SJSA1 (cell line): ENCODE measurements around the gene CYB5B. TPM values are rescaled to one million over a fixed set of nuclear protein-coding genes. Genes with fewer than 3 reads are reported as not detected.

Source experiments
- DNase-seq, 2 experiments: peaks; one replicate each; pipeline ENCODE4 v3.0.0-alpha.2; 2015 to 2020; ENCODE audit warnings: low spot score in 2 of 2, low read depth in 1 of 2
- H3K27ac ChIP-seq: fragments of 250-450 bp; sonication (Bioruptor Pico); 2 replicates; pipeline ENCODE4 v1.5.1; 2020; ENCODE audit warnings: mild to moderate bottlenecking, moderate library complexity
- H3K27me3 ChIP-seq: fragments of 250-450 bp; sonication (Bioruptor Pico); replicated peaks from 2 replicates; pipeline ENCODE4 v1.5.1; 2020; ENCODE audit warnings: mild to moderate bottlenecking, moderate library complexity
- H3K36me3 ChIP-seq: fragments of 250-450 bp; sonication (Bioruptor Pico); 2 replicates; pipeline ENCODE4 v1.5.1; 2020; ENCODE audit warnings: mild to moderate bottlenecking
- H3K4me1 ChIP-seq: fragments of 250-450 bp; sonication (Bioruptor Pico); replicated peaks from 2 replicates; pipeline ENCODE4 v1.6.1; 2021; ENCODE audit warnings: mild to moderate bottlenecking
- H3K4me3 ChIP-seq: fragments of 250-450 bp; sonication (Bioruptor Pico); 2 replicates; pipeline ENCODE4 v1.5.1; 2020; ENCODE audit warnings: mild to moderate bottlenecking
- H3K9me3 ChIP-seq: fragments of 250-450 bp; sonication (Bioruptor Pico); replicated peaks from 2 replicates; pipeline ENCODE4 v1.5.1; 2020; ENCODE audit warnings: mild to moderate bottlenecking
- total RNA-seq: library from RNA; depleted of rRNA; stranded (reverse); fragments of >200 nt; shearing (Covaris generic); gene quantifications from 2 replicates; pipeline ENCODE4 v1.2.3, GENCODE V29; 2014

The CYB5B gene
- total RNA-seq, 1 experiment from 2014 or later = 102 TPM

DNA sequence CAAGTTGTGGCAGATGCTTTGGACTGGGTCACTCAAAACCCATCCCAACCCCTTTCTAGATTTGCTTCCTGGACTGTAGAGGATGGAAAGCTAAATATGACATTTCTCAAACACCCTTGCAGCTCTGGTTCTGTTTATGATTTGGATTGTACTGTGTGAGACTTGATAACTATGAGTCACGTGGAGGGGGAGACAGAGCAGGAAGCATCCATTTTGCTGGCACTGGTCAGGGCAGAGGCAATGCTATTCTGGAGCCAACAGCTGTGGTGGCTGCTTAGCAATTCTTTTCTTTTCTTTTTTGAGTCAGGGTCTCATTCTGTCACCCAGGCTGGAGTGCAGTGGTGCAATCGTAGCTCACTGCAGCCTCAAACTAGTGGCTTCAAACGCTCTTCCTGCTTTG lies 25.1 kb upstream of the CYB5B start:
- DNase-seq = peak in 1 of 2 experiments; percentile 23
- H3K4me1 ChIP-seq = peaks cover 45% of the 10 kb centered on the region
- H3K9me3 ChIP-seq = no peaks in the 10 kb centered on the region
- H3K36me3 ChIP-seq = no peaks in the 10 kb centered on the region
- H3K27me3 ChIP-seq = no peaks in the 10 kb centered on the region
- H3K27ac ChIP-seq = no peak overlapping the region
- H3K4me3 ChIP-seq = no peak overlapping the region

GRCh38 chr16:69402439-69402838 lies 22.0 kb upstream of the CYB5B start:
- Histone ChIP-seq H3K4me3 (no peak overlapping the region), H3K9me3 (no peaks in the 10 kb centered on the region), H3K27ac (no peak overlapping the region), H3K4me1 (peaks cover 35% of the 10 kb centered on the region), H3K36me3 (no peaks in the 10 kb centered on the region), H3K27me3 (no peaks in the 10 kb centered on the region)
- DNase-seq = no peak

- Histone ChIP-seq H3K27ac (peak overlapping the region; percentile 16; the same call in 1 of the 2 replicates), H3K27me3 (no peaks in the 10 kb centered on the region), H3K9me3 (no peaks in the 10 kb centered on the region), H3K4me3 (no peak overlapping the region), H3K4me1 (peaks cover 16% of the 10 kb centered on the region), H3K36me3 (no peaks in the 10 kb centered on the region)
- peak; percentile 54 to 57 for DNase-seq
Measured at GRCh38 chr16:69404275-69404805, 20.1 kb upstream of the CYB5B start.

- Histone ChIP-seq H3K4me1 (peaks cover 20% of the 10 kb centered on the region), H3K27ac (no peak overlapping the region), H3K9me3 (no peaks in the 10 kb centered on the region), H3K4me3 (no peak overlapping the region), H3K27me3 (no peaks in the 10 kb centered on the region), H3K36me3 (no peaks in the 10 kb centered on the region)
- no peak for DNase-seq
Measured at GRCh38 chr16:69405326-69405725, 19.1 kb upstream of the CYB5B start.

GRCh38 chr16:69405757-69406156 lies 18.7 kb upstream of the CYB5B start:
- H3K4me1 ChIP-seq = peaks cover 25% of the 10 kb centered on the region
- H3K4me3 ChIP-seq = no peak overlapping the region
- no peak overlapping the region for H3K27ac ChIP-seq
- H3K27me3 ChIP-seq = no peaks in the 10 kb centered on the region
- no peaks in the 10 kb centered on the region for H3K9me3 ChIP-seq
- DNase-seq = no peak
- no peaks in the 10 kb centered on the region for H3K36me3 ChIP-seq

GRCh38 chr16:69406780-69407331 lies 17.6 kb upstream of the CYB5B start:
- H3K9me3 ChIP-seq = no peaks in the 10 kb centered on the region
- H3K36me3 ChIP-seq = no peaks in the 10 kb centered on the region

GRCh38 chr16:69407702-69408323 lies 16.6 kb upstream of the CYB5B start:
- H3K9me3 ChIP-seq = no peaks in the 10 kb centered on the region
- H3K36me3 ChIP-seq = no peaks in the 10 kb centered on the region
- H3K4me1 ChIP-seq = peaks cover 25% of the 10 kb centered on the region
- no peak overlapping the region for H3K4me3 ChIP-seq
- no peak overlapping the region for H3K27ac ChIP-seq
- no peak for DNase-seq
- no peaks in the 10 kb centered on the region for H3K27me3 ChIP-seq

More at GRCh38 chr16:69406780-69407331, 17.6 kb upstream of the CYB5B start:
- no peak for DNase-seq
- H3K27ac ChIP-seq = no peak overlapping the region
- no peak overlapping the region for H3K4me3 ChIP-seq
- peaks cover 25% of the 10 kb centered on the region for H3K4me1 ChIP-seq
- H3K27me3 ChIP-seq = no peaks in the 10 kb centered on the region

- Histone ChIP-seq H3K27me3 (no peaks in the 10 kb centered on the region), H3K4me1 (peaks cover 25% of the 10 kb centered on the region), H3K36me3 (no peaks in the 10 kb centered on the region), H3K4me3 (no peak overlapping the region), H3K9me3 (no peaks in the 10 kb centered on the region), H3K27ac (no peak overlapping the region)
- no peak for DNase-seq
Measured at GRCh38 chr16:69408475-69408874, 15.9 kb upstream of the CYB5B start.

DNA sequence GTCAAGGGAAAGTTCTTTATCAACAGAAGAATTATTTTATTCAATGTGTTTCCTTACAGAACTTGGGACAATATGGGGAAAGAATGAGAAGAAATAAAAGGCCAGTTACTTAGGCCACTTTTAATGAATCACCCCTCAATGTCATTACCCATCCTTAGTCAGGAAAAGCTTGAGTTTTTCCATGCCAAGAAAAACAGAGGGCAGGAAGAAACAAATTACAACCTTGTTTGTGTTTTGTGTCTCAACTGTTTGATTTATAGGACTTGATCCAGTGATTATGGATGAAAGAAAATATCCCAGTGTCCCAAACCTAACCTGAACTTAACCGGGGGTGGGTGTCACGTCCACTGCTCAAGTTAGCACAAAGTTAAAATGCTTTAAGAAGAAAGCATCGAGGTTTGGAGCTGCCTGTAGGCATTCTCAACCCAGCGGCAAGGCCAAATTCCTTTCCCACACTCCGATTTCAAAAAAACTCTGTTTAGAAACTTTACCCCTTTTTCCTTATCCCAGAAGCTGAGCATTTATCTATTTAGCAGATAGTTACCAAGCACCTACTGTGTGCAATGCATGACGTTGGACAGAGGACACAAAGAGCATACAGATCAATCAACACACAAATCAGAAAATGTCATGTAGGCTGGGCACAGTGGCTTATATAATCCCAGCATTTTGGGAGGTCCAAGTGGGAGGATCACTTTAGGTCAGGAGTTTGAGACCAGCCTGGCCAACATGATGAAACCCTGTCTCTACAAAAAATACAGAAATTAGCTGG lies 14.0 kb upstream of the CYB5B start:
- peak overlapping the region; percentile 31; the same call in 1 of the 2 replicates for H3K27ac ChIP-seq
- no peak overlapping the region for H3K4me3 ChIP-seq
- H3K36me3 ChIP-seq = no peaks in the 10 kb centered on the region
- no peaks in the 10 kb centered on the region for H3K27me3 ChIP-seq
- H3K9me3 ChIP-seq = no peaks in the 10 kb centered on the region
- DNase-seq = peak in 1 of 2 experiments; percentile 76
- H3K4me1 ChIP-seq = peaks cover 14% of the 10 kb centered on the region

GRCh38 chr16:69411064-69411985 lies 13.1 kb upstream of the CYB5B start:
- Histone ChIP-seq H3K36me3 (no peaks in the 10 kb centered on the region), H3K27ac (no peak overlapping the region), H3K9me3 (no peaks in the 10 kb centered on the region), H3K4me3 (no peak overlapping the region), H3K27me3 (no peaks in the 10 kb centered on the region), H3K4me1 (peaks cover 14% of the 10 kb centered on the region)
- no peak for DNase-seq

GRCh38 chr16:69412287-69412686 lies 12.1 kb upstream of the CYB5B start:
- no peak for DNase-seq
- Histone ChIP-seq H3K36me3 (no peaks in the 10 kb centered on the region), H3K4me1 (peaks cover 18% of the 10 kb centered on the region), H3K27me3 (no peaks in the 10 kb centered on the region), H3K4me3 (no peak overlapping the region), H3K27ac (no peak overlapping the region), H3K9me3 (no peaks in the 10 kb centered on the region)

- Histone ChIP-seq H3K27me3 (no peaks in the 10 kb centered on the region), H3K27ac (no peak overlapping the region), H3K36me3 (no peaks in the 10 kb centered on the region), H3K4me3 (no peak overlapping the region), H3K9me3 (no peaks in the 10 kb centered on the region), H3K4me1 (peaks cover 27% of the 10 kb centered on the region)
- no peak for DNase-seq
Measured at GRCh38 chr16:69413045-69413664, 11.3 kb upstream of the CYB5B start.
